GM12874 (cell line): ENCODE data around the gene UNC50.

Experiments used
- CTCF ChIP-seq: IDR thresholded peaks from 2 replicates; pipeline ENCODE4 v1.5.1; 2011; ENCODE audit warnings: low read depth, mild to moderate bottlenecking, control low read depth, low read length, moderate library complexity; ENCODE audit not compliant: insufficient read depth

Gene UNC50

GRCh38 chr2:98658816-98659490 lies 50.6 kb downstream of the UNC50 start:
- TF ChIP-seq CTCF, result no peak

- TF ChIP-seq CTCF, result no peak
These were observed 55.2 kb downstream of the UNC50 start for GRCh38 chr2:98663511-98664090.

GRCh38 chr2:98664323-98664722 lies 55.9 kb downstream of the UNC50 start:
- no peak for TF ChIP-seq CTCF

- no peak for TF ChIP-seq CTCF
These were observed 57.3 kb downstream of the UNC50 start for GRCh38 chr2:98665677-98666076.
